CD4-positive, alpha-beta T cell treated with Interleukin-21 for 1 hour (primary cell): ENCODE results near the gene AGMO.
"Not testable (repeated sequence)": the region's sequence is repeated elsewhere in the genome, so short reads cannot be mapped to it uniquely, and the experiment has no call there.

Experiments used
- DNase-seq: peaks from one replicate; pipeline ENCODE4 v3.0.0-alpha.2; 2020

The AGMO gene

GRCh38 chr7:15558756-15559155 is 3.1 kb downstream of the AGMO start:
- no peak for DNase-seq

GRCh38 chr7:15557686-15558085 is 4.1 kb downstream of the AGMO start:
- DNase-seq: no peak

- no peak for DNase-seq
These were observed 4.6 kb downstream of the AGMO start for GRCh38 chr7:15557186-15557585.

GRCh38 chr7:15556339-15557105 is 5.3 kb downstream of the AGMO start:
- no peak for DNase-seq

- DNase-seq: no peak
These were observed 6.4 kb downstream of the AGMO start for GRCh38 chr7:15555381-15555859.

- no peak for DNase-seq
These were observed 7.1 kb downstream of the AGMO start for GRCh38 chr7:15554744-15555143.

- no peak for DNase-seq
These were observed 7.7 kb downstream of the AGMO start for GRCh38 chr7:15554081-15554480.

GRCh38 chr7:15547320-15547719 is 14.5 kb downstream of the AGMO start:
- not testable (repeated sequence) for DNase-seq

- no peak for DNase-seq
These were observed 15.5 kb downstream of the AGMO start for GRCh38 chr7:15546272-15546792.

GRCh38 chr7:15544050-15544449 is 17.8 kb downstream of the AGMO start:
- no peak for DNase-seq

- no peak for DNase-seq
These were observed 18.6 kb downstream of the AGMO start for GRCh38 chr7:15543256-15543655.

GRCh38 chr7:15527648-15528047 is 34.2 kb downstream of the AGMO start:
- DNase-seq: no peak

GRCh38 chr7:15525652-15526263 is 36.1 kb downstream of the AGMO start:
- DNase-seq: no peak

GRCh38 chr7:15524077-15524476 is 37.7 kb downstream of the AGMO start:
- no peak for DNase-seq

GRCh38 chr7:15517865-15518264 is 44.0 kb downstream of the AGMO start:
- not testable (repeated sequence) for DNase-seq

GRCh38 chr7:15515252-15515651 is 46.6 kb downstream of the AGMO start:
- DNase-seq: no peak

- no peak for DNase-seq
These were observed 53.6 kb downstream of the AGMO start for GRCh38 chr7:15508258-15508657.

GRCh38 chr7:15507708-15508107 is 54.1 kb downstream of the AGMO start:
- no peak for DNase-seq

GRCh38 chr7:15507171-15507570 is 54.6 kb downstream of the AGMO start:
- DNase-seq: no peak

GRCh38 chr7:15505761-15506160 is 56.1 kb downstream of the AGMO start:
- DNase-seq: no peak

- DNase-seq: no peak
These were observed 57.5 kb downstream of the AGMO start for GRCh38 chr7:15504351-15504750.

GRCh38 chr7:15503603-15504290 is 58.1 kb downstream of the AGMO start:
- DNase-seq: no peak

- no peak for DNase-seq
These were observed 63.4 kb downstream of the AGMO start for GRCh38 chr7:15498465-15498864.

- DNase-seq: no peak
These were observed 66.6 kb downstream of the AGMO start for GRCh38 chr7:15495170-15495569.
